ENCODE measurements around the gene NMNAT2. TPM values are rescaled to one million over a fixed set of nuclear protein-coding genes. Genes with fewer than 3 reads are reported as not detected.

Gene NMNAT2
- 1 to 10 TPM; 1.0 to 4.5 (median 2.4) TPM for total RNA-seq

DNA sequence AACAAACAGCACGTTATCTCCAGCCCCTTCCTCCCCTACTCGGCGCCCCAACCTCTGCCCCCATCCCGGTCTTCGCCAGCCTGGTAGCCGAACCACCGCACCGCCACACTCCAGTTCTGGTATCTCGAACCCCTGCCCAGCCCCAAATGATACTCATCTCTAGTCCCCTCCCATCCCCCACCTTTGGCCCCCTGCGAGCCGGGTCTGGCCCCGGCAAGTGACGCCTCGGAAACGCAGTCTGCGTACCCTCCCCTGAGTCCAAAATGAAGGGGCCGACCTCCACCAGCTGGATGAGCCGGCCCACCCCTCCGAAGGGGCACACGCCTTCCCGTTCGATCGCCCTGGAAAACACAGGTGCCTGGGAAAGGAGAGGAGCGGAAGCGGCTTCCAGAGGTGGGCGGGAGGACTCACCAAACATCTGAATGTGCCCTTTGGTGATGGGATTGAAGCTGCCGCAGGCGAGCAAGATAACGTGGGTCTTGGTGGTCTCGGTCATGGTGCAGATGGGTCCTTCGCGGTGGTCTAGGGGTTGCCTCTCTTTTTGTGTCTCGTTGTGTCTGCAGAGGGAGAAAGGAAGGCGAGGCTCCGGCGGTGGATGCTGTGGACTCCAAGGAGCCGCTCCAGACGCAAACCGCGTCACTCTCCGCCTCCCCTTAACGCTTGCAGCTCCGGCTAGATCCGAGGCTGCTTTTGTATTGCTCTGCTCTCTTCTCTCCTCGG lies at the start of gene NMNAT2:
Gene NMNAT2 (minus strand): TSS at position 609 of the 720 bp plus-strand sequence. CDS start 113 bp downstream, at position 496.
- TF ChIP-seq, protein P1, sequence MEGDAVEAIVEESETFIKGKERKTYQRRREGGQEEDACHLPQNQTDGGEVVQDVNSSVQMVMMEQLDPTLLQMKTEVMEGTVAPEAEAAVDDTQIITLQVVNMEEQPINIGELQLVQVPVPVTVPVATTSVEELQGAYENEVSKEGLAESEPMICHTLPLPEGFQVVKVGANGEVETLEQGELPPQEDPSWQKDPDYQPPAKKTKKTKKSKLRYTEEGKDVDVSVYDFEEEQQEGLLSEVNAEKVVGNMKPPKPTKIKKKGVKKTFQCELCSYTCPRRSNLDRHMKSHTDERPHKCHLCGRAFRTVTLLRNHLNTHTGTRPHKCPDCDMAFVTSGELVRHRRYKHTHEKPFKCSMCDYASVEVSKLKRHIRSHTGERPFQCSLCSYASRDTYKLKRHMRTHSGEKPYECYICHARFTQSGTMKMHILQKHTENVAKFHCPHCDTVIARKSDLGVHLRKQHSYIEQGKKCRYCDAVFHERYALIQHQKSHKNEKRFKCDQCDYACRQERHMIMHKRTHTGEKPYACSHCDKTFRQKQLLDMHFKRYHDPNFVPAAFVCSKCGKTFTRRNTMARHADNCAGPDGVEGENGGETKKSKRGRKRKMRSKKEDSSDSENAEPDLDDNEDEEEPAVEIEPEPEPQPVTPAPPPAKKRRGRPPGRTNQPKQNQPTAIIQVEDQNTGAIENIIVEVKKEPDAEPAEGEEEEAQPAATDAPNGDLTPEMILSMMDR (IDR thresholded peaks at IDR 0.05; ENCODE audit: low read depth) = no peak

DNA sequence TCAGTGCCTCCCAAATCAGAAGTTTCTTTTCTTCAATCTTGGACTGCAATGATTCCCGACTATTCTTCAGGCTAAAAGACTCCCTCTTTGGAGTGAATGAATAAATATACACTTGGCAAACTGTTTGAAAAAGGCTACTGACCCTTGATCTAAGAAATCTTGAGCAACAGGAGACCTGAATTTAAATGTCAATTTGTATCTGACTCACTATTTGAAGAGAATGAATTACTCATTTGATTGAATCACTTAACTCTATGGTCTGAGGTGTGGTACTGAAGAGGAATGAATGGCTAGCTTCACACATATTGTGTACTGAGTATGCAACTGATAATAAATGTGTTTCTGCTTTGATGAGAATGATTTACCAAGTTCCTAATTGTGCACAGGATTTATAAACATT lies 49.5 kb upstream of the NMNAT2 start:
- TF ChIP-seq, protein P1 (IDR thresholded peaks at IDR 0.05; ENCODE audit: low read depth) = no peak

DNA sequence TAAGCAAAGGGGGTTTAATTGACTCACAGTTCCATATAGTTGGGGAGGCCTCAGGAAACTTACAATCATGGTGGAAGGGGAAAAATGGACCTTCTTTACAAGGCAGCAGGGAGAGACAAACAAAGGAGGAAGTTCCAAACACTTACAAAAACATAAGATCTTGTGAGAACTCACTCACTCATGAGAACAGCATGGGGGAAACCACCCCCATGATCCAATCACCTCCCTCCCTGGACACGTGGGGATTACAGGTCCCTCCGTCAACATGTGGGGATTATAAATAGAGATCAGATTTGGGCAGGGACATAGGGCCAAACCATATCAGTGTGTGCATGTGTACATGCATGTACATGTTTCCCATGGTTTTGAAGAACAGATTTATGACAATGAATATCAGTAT lies 48.6 kb upstream of the NMNAT2 start:
- TF ChIP-seq, protein P1 (IDR thresholded peaks at IDR 0.05; ENCODE audit: low read depth) = no peak

DNA sequence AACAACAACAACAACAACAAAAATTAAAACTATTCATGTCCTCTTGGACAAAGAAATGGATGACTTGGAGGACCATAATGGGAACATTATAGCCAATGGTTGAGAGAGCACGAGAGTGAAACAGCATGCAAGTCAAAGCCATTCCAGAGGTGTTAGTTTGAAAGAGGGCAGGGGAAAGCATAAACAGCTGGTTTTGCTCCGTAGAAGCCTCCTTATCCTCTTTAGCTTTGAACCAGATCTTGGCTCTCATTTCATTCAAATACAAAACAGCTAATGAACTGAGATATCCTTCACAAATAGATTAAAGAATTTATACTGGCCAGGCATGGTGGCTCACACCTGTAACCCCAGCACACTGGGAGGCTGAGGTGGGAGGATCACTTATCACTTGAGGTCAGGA lies 45.4 kb upstream of the NMNAT2 start:
- TF ChIP-seq, protein P1 (IDR thresholded peaks at IDR 0.05; ENCODE audit: low read depth) = no peak

DNA sequence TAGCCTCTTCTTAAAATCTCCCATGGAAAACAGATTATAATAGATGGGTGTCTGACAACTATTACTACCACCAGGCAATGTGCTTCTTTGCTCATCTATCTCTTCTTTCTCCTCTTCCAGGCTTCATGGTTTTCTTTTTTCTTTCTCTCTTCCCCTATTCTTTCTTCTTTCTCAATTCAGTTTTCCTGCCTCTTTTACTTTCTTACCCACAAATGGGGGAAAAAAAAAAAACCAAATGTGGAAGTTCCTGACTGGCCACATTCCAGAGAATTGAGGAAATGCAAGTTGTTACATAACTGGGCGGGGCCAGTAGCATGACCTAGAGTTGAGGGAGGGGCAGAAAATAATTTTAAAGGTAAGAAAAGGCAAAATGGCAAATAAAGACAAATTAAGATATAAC lies 43.2 kb upstream of the NMNAT2 start:
- TF ChIP-seq, protein P1 (IDR thresholded peaks at IDR 0.05; ENCODE audit: low read depth) = no peak

DNA sequence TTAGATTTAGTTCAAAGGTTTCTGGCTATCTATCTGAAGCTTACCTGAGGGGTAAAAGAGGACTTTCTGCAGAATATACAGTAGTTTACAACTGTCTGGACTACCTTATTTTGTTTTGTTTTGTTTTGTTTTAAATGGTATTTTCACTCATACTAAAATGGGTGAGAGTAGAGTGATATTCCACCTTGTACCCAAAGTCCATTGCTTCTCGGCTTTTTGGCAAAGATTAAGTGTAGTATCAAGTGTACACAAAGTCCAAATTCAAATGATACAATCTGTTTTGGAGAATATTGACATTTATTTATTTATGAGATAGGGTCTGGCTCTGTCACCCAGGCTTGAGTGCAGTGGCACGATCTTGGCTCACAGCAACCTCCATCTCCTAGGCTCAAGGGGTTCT lies 42.4 kb upstream of the NMNAT2 start:
- TF ChIP-seq, protein P1 (IDR thresholded peaks at IDR 0.05; ENCODE audit: low read depth) = no peak

DNA sequence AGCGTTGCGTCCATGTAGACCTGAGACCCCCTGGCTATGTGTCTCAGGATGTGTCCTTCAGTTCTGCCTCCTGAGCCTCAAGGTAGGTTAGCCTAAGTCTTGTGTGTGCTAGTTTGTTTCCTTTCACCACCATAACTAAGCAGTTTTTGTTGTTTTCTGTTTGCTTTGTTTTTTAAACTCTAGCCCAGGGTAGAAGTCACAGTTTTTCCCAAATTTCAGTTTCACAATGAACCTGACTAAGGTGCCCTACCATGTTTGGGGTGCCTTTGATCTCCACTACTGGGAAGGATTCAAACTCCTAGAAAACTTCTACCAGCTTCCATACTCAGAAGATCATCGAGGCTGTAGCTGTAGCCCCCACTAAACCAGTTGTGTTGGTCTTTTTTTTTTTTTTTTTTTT lies 39.3 kb upstream of the NMNAT2 start:
- TF ChIP-seq, protein P1 (IDR thresholded peaks at IDR 0.05; ENCODE audit: low read depth) = no peak
